GM12801 (cell line): ENCODE results near the gene SERINC3.

Experiments used
- TF ChIP-seq, protein P1 (sequence below): IDR thresholded peaks from one replicate; pipeline ENCODE4 v1.5.1; 2011; ENCODE audit warnings: control low read depth; ENCODE audit not compliant: insufficient read length; ENCODE audit errors: extremely low read depth

SERINC3 gene

DNA sequence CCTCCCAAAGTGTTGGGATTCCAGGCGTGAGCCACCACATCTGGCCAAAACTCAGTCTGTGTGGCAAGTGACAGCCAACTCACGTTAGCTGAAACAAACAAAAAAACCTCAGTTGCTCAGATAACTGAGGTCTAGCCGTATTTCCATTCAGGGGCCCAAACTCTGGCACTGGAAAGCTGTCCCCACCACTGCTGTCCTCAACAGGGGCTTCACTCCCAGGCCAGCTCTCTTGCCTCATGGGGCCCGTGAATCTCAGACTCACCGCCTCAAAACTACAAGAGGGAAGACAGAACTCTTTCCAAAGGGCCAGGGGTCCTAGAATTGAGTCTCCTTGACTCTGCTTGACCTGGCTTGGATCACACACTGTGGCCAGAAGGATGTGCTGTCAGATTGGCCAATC, 38.8 kb downstream of the SERINC3 start:
- TF ChIP-seq, protein P1, sequence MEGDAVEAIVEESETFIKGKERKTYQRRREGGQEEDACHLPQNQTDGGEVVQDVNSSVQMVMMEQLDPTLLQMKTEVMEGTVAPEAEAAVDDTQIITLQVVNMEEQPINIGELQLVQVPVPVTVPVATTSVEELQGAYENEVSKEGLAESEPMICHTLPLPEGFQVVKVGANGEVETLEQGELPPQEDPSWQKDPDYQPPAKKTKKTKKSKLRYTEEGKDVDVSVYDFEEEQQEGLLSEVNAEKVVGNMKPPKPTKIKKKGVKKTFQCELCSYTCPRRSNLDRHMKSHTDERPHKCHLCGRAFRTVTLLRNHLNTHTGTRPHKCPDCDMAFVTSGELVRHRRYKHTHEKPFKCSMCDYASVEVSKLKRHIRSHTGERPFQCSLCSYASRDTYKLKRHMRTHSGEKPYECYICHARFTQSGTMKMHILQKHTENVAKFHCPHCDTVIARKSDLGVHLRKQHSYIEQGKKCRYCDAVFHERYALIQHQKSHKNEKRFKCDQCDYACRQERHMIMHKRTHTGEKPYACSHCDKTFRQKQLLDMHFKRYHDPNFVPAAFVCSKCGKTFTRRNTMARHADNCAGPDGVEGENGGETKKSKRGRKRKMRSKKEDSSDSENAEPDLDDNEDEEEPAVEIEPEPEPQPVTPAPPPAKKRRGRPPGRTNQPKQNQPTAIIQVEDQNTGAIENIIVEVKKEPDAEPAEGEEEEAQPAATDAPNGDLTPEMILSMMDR: no peak

DNA sequence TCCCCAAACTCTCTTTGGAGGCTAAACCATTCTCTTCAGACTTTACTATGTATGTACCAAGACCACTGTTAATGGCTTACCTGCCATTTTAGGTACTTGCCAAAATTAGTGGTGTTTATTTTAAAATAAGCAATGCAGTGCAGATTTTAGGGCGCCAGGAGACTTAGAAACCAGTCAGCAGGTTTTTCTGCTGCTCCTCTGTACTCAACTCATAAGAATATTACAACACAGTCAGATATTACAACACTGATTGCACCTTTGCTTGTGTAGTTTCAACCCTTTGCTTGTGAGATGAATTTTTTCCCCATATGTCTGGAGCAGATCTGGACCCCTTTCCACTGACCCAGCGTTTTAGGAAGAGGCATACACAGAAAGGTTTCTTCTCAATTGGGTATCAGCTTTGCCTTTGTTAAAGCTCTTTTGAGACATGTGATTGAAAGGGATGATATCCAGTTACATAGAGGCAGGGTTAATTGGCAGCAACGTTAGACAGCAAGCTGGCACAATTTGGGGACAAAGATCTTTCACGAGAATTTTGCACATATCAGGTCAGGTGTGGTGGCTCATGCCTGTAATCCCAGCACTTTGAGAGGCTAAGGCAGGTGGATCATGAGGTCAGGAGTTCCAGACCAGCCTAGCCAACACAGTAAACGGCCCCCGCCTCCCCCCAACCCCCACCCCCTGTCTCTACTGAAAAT, 40.0 kb downstream of the SERINC3 start:
- TF ChIP-seq, protein P1: no peak

DNA sequence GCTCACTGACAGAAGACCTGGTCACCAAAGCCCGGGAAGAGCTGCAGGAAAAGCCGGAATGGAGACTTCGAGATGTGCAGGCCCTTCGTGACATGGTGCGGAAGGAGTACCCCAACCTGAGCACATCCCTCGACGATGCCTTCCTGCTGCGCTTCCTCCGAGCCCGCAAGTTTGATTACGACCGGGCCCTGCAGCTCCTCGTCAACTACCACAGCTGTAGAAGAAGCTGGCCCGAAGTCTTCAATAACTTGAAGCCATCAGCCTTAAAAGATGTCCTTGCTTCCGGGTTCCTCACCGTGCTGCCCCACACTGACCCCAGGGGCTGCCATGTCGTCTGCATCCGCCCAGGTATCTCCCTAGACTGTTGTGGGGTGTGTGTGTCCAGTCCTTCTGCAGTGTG, 41.8 kb downstream of the SERINC3 start:
- TF ChIP-seq, protein P1: no peak

DNA sequence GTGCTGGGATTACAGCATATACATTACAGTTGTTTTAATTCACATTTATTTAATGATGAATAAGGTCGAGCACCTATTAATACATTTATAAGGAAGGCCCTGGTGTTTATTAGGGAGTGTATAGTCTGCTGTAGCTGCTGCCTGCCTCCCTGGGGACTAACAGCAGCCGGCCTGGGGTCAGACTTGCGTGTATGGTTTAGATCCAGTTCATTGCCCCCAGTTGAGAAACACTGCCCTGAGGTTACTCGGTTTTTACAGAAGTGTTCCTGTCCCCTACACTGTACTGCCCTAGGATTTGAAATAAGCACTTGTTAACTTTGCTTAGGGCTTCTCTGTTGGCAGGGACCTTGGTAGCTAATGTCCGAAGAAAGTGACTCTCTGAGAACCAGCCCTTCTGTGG, 42.2 kb downstream of the SERINC3 start:
- TF ChIP-seq, protein P1: no peak

DNA sequence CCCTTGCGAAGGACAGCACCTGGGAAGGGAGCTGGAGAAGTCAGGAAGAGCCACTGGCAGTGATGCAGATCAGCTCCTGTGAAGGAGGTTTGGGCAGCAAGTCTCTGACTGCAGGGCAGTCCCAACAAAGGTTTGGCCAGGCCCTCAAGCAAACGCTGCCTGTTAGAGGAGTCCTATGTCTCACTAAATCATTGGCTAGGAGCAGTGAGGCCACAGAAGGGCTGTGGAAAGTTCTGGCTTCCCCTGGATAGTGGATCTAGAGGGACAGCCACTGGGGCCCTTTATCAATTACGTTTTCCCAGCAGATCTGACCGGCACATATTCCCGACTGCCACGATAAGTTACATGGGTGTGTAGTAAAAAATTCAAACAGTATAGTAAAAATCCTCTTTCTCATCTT, 43.7 kb downstream of the SERINC3 start:
- TF ChIP-seq, protein P1: no peak

DNA sequence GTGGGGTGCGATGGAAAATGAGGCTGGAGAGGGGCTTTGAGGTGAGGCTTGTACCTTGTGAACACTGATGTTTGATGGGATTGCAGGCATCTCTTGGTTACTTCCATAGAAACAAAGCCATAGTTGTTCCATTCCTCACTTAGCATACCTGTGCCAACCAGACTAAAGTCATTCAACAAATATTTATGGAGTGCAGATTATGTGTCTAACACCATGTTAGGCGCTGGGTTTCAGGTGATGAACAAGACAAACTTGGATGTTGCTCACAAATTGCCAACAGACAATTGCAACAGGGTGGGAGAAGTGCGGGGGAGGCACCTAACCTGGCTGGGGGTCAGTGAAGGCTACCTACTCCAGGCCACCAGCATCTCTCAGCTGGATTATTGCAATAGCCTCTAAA, 44.7 kb downstream of the SERINC3 start:
- TF ChIP-seq, protein P1: no peak

DNA sequence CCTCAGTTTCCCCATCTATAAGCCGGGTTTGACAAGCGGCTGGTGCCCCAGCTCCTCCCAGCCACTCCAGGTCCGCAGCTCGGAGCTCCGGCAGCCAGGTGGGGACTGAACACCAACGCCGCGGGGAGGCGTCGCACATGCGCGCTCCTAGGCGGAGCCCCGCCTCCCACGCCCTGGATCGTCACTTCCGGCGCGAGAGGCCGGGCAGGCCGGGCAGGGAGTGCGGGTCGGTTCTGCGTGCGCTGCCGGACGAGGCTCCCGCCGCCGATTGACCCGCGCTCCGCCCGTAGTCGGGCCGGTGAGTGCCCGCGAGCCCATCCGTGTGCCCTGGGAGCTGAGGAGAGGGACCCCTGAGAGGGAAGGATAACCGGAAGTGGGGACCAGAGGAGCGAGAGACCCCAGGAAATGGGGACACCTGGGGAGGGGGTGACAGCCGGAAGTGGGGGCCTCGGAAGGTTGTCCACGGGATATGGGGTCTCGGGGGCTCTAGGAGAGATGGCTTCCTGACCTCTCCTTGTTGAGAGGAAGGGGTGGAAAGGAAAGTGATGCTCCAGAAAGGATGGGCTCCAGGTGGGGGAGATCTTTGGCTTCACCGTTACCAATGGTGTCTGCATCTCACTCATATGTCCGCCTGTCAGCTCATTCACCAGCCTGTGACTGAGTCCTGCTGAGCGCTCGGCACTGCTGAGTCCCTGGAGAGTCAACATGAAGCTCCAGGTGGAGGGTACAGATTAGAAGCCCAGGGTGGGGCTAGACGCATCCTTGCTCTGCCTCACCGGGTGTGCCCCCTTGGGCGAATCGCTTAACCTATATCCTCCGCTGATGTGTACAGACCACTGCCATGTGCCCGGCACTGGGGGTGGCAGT, 45.9 kb downstream of the SERINC3 start, which contains the start of gene TTPAL:
TSS of gene TTPAL (plus strand) at position 181 of the 867 bp plus-strand sequence. CDS start 4,126 bp downstream, outside the sequence.
- TF ChIP-seq, protein P1: no peak
